Activated CD8-positive, alpha-beta memory T cell treated with anti-CD3 and anti-CD28 coated beads for 1 hour (primary cell): ENCODE data around the gene TMEM267.
"Not testable (repeated sequence)": the region's sequence is repeated elsewhere in the genome, so short reads cannot be mapped to it uniquely, and the experiment has no call there.

Experiments
- DNase-seq, 2 donors: peaks; one replicate each; pipeline ENCODE4 v3.0.0-alpha.2; 2020; ENCODE audit warnings: low read depth in 1 of 2; ENCODE audit errors: extremely low read depth in 1 of 2

The TMEM267 gene

DNA sequence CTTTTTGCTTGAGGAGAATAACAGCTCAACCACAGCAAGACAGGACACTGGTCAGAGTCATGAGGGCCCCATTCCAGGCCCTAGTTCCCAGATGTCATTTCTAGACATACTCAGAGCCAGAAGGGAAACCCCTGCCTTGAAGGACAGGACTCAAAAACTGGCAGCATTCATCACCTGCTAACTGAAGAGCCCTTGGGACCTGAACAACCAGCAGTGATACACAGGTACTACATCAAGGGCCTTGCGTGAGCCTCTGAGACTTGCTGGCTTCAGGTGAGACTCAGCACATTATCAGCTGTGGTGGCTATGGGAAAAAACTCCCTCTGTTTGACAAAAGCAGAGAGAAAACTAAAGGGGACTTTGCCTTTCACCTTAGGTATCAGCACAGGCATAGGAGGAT, 22.6 kb downstream of the TMEM267 start:
- no peak for DNase-seq

DNA sequence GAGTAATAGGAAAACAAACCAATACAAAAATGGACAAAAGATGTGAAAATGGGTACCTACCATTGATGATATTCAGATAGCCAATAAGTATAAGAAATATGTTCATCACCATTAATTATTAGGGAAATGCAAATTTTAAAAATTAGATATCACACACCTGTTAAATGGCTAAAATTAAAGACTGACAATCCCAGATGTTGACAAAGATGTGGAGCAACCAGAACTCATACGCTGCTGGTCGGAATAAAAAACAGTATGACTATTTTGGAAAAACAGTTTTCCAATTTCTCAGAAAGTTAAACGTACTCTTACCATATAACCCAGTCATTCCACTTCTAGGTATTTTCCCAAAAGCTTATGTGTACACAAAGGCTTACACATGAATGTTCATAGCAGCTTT, 27.1 kb downstream of the TMEM267 start:
- DNase-seq = no peak

DNA sequence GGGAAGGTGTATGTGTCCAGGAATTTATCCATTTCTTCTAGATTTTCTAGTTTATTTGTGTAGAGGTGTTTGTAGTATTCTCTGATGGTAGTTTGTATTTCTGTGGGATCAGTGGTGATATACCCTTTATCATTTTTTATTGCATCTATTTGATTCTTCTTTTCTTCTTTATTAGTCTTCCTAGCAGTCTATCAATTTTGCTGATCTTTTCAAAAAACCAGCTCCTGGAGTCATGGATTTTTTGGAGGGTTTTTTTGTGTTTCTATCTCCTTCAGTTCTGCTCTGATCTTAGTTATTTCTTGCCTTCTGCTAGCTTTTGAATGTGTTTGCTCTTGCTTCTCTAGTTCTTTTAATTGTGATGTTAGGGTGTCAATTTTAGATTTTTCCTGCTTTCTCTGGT, 42.1 kb downstream of the TMEM267 start:
- not testable (repeated sequence) for DNase-seq

- no peak for DNase-seq
Measured at GRCh38 chr5:43437062-43437660, 46.5 kb downstream of the TMEM267 start.

DNA sequence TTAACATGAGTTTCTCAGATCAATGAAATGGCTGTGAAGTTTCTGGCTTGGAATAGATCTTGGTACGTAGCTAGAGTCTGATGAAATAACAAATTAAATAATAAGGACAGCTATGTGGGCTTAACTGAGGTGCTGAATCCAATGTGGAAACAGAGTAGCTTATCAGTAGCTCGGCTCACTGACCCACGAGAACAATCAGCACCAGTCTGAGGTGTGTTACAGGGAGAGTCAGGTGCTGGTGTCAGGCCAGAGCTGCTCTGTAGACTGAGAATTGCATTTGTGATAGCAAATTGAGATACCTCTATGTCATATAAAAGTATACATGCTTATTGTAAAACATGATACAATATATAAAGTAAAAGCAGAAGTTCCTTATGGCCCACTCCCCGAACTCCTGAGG, 50.3 kb downstream of the TMEM267 start:
- DNase-seq = no peak

DNA sequence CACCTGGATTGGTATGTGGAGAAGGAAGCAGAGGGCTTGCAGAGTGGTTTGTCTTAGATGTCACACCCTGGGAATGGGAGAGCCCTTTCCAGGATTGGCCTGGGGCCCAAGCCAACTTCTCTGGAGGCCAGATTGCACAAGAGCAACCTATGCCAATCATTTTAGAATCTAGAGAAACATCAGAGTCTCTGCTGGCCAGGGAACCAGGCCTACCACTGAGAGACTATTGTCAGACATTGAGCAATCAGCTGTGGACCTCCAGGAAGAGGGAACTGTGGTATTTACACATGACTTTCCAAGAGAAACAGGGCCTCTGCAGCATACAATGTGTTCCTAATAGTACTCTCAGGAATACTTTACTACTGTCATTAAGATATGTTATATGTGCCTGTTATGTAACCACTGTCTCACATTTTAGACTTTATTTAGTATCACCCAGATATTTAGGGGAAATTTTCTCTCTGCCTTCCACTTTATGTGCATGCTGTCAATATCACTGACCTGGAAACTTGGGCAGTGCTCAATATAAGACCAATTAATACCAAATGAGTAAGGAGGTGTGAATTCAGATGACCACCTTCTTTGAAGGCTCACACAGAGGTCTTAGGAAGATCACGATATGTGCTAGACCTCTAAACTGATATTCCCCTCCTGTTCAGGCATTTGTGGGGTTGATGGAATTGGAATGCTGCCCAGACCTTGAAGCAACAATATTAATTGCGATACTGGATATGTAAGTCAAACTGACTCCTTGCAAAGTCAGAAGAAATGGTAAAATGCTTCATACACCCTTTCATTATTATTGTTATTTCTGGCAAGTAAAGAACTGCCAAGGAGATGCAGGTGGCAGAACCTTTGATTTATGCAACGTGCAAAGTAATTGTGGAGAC, 50.9 kb downstream of the TMEM267 start:
- no peak for DNase-seq

GRCh38 chr5:43429706-43430105, 54.0 kb downstream of the TMEM267 start:
- no peak for DNase-seq

DNA sequence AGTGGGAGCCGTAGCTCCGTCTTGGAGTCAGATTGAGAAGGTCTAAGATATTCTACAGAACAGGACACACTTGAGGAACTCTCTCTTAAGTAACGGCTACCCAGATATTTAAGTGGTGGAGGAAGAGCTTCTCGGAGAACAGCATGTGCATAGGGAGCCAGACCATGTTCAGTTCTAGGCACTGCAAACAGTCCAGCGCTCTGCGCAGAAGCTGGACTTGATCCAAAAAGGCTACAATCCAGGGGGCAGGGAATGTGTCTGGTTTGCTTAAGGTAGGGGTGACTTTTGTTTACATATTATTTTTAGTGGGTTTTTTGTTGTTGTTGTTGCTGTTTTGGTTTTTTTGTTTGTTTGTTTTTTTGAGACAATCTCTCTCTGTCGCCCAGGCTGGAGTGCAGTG, 54.6 kb downstream of the TMEM267 start:
- DNase-seq = no peak

- no peak for DNase-seq
Measured at GRCh38 chr5:43427306-43427705, 56.4 kb downstream of the TMEM267 start.

DNA sequence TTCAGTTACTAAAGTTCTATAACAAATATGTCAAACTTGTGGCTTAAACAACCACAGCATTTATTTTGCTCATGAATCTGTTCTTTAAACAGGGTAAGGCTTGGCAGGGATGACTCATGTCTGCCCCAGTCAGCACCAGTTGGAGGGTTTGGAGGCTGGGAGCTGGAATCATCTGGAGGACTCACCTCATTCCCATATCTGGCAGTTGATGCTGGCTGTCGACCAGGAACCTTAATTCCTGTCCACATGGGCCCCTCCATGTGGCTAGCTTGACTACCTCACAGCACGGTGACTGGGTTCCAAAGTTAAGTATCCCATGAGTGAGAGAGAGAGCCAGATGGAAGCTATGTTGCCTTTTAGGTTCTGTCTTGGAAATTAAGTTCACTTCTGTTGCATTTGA, 57.7 kb downstream of the TMEM267 start:
- no peak for DNase-seq

DNA sequence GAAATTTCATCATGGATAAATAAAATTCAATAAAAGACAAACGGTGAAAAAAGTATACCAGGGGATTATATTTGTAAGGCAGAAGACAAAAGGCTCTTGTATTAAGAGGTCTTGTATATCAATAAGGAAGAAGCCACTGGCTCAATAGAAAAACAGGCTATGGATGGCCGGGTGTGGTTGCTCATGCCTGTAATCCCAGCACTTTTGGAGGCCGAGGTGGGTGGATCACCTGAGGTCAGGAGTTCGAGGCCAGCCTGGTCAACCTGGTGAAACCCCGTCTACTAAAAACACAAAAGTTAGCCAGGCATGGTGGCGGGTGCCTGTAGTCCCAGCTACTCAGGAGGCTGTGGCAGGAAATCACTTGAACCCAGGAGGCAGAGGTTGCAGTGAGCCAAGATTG, 60.6 kb downstream of the TMEM267 start:
- not testable (repeated sequence) for DNase-seq

DNA sequence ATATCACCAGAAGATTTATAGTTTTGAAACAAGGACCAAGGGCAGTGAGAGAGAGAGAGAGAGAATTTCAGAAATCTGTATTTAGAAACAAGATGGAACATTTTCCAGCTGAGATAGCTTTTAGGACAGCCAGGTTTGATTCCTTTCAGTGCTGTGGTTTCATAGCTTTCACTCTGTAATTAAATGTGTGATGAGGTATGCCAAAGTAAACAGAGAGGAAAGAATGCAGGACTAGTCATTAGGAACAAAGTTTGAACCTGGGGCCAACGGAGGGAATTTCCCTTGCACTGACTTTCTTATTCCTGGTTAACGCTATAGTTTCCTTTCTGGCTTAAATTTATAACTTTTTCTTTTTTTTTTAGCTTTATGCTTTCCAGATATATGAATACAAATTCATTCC, 61.5 kb downstream of the TMEM267 start:
- DNase-seq = no peak

GRCh38 chr5:43421450-43422133, 62.1 kb downstream of the TMEM267 start:
- no peak for DNase-seq

DNA sequence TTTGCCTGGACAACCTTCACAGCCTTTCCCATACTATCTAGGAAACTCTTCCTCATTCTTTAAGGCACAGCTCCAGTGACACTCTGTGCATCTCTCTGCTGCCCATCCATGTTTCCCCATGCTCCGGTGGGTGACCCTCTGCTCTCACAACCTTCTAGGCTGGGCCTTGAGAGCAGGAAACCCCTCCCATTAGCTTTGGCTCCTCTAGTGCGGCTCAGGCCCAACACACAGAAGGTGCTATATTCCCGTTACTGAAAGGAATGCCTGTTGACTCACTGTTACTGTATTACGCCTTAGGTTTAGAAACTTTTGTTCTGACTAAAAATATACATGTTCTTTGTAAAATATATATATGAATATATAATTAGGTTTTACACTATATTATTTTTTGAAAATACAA, 63.4 kb downstream of the TMEM267 start:
- no peak for DNase-seq

DNA sequence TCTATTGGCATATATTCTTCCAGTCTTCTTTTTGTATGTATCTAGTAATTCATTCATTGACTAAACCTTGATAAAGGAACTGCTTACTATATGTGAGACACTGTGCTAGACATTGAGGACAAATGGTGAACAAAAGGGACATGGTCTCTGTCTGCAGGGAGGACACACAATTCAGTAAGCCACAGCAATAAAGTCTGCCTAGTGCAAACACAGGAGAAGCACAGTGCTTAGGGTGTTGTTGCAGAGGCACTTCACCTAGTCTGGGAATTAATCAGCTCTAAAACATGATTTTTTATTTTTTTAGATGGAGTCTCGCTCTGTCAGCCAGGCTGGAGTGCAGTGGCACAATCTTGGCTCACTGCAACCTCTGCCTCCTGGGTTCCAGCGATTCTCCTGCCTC, 65.1 kb downstream of the TMEM267 start:
- DNase-seq = no peak

- no peak for DNase-seq
Measured at GRCh38 chr5:43416803-43417394, 66.8 kb downstream of the TMEM267 start.

DNA sequence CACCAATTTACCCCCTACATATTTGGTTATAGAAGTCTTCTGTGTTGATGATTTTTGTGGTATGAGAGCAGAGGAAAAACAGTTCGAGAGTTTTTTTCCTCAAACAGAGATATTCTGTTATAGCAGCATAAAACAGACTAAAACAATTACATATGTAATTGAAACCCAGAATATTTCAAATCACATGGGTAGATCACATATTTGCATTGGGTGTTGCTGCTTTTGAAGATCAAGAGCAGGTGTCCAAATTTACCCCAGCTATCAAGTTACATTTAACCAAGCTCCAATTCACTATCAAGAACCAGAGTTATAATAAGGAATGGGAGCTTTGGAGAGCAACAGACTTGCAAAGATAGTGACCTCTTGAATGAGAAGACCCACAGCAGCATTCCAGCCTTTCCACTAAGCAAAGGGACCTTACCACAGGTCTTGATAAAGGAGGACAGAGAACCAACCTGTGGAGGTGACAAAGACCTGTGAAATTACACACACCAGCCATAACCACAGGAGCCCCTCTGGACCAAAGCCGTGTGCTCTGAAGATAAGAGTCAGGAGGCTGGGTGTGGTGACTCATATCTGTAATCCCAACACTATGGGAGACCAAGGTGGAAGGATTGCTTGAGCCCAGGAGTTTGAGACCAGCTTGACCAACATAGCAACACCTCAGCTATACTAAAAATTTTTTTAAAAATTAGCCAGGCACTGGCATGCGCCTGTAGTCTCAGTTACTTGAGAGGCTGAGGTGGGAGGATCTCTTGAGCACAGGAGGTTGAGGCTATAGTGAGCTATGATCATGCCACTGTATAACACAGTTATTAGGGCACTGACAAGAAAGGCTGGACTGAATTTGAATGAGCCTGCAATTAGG, 67.5 kb downstream of the TMEM267 start:
- no peak for DNase-seq

GRCh38 chr5:43413966-43414365, 69.7 kb downstream of the TMEM267 start:
- no peak for DNase-seq

GRCh38 chr5:43412644-43413043, 71.0 kb downstream of the TMEM267 start:
- no peak for DNase-seq

DNA sequence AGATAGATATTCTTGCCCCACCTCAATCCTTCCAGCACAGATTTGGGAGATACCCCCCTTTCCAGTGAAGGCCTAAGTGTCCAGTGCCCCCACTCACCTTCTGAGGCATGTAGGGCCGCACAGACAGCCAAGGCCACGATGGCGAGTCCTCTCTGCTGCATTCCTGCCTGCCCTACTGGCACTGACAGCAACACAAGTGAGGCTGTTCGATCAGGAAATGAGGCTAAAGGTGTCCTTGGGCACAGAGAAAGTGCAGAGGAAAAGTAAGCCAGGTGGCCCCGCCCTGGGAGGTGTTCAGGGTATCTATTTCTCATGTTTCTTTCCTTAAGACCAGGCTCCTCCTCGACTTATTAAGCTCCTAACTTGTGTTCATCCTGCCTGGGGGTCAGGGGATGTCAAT, 71.5 kb downstream of the TMEM267 start, which contains the start of gene CCL28:
CCL28 (minus strand) TSS at position 236 of the 400 bp plus-strand sequence; CDS start at position 161, 75 bp downstream.
- DNase-seq = no peak
